Retinal pigment epithelial cell (primary cell): ENCODE measurements around the gene PRKG1.
"Not testable (repeated sequence)": the region's sequence is repeated elsewhere in the genome, so short reads cannot be mapped to it uniquely, and the experiment has no call there.

Experiments
- DNase-seq: peaks from one replicate; pipeline ENCODE4 v3.0.0-alpha.2; 2010; ENCODE audit warnings: low read depth
- H3K4me3 ChIP-seq: 2 replicates; pipeline ENCODE4 v1.5.1; 2011; ENCODE audit warnings: mild to moderate bottlenecking, low read length, control low read depth, moderate library complexity
- TF ChIP-seq, protein P1 (sequence below): conservative IDR thresholded peaks from 2 replicates; pipeline ENCODE4 v1.5.1; 2011; ENCODE audit warnings: low read depth, low read length, control low read depth, inconsistent platforms

Gene PRKG1

DNA sequence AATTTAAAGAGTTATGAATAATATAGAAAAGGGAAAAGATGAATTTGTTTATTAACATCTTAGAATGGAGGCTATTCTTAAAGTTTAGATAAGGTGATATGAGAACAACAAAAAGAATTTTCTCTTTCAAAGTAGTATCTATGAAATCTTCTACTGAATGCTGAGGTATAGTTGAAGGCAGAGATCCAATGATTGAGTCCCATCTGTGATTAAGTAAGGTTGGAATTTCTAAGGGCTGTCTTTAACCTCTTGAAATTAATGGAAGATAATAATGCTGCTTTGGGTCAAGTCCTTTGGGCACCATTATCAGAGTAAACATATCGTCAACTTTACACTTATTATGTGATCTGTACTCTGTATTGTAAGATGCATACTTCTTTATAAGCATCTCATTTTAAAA, 307.9 kb downstream of the PRKG1 start:
- TF ChIP-seq, protein P1, sequence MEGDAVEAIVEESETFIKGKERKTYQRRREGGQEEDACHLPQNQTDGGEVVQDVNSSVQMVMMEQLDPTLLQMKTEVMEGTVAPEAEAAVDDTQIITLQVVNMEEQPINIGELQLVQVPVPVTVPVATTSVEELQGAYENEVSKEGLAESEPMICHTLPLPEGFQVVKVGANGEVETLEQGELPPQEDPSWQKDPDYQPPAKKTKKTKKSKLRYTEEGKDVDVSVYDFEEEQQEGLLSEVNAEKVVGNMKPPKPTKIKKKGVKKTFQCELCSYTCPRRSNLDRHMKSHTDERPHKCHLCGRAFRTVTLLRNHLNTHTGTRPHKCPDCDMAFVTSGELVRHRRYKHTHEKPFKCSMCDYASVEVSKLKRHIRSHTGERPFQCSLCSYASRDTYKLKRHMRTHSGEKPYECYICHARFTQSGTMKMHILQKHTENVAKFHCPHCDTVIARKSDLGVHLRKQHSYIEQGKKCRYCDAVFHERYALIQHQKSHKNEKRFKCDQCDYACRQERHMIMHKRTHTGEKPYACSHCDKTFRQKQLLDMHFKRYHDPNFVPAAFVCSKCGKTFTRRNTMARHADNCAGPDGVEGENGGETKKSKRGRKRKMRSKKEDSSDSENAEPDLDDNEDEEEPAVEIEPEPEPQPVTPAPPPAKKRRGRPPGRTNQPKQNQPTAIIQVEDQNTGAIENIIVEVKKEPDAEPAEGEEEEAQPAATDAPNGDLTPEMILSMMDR, result no peak
- H3K4me3 ChIP-seq, result no peak overlapping the region
- DNase-seq, result no peak

DNA sequence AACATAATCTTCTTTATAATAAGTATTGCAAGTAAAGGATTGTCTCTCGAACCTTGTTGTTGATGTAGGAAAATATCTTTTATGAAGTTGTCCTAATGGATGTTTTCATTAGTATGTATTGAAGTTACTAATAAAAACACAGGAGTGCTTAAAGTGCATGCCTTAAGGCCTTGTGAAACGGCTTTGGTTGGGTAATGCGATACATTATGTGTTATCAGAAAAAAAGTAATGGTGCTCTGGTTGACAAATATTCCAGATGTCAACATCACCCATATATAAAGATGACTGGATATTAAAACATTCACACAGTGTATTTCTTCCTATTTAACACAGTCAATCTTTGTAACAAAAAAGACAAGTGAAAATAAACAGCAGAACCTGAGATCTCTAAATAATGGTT, 310.7 kb downstream of the PRKG1 start:
- TF ChIP-seq, protein P1, result no peak
- DNase-seq, result no peak
- H3K4me3 ChIP-seq, result no peak overlapping the region

DNA sequence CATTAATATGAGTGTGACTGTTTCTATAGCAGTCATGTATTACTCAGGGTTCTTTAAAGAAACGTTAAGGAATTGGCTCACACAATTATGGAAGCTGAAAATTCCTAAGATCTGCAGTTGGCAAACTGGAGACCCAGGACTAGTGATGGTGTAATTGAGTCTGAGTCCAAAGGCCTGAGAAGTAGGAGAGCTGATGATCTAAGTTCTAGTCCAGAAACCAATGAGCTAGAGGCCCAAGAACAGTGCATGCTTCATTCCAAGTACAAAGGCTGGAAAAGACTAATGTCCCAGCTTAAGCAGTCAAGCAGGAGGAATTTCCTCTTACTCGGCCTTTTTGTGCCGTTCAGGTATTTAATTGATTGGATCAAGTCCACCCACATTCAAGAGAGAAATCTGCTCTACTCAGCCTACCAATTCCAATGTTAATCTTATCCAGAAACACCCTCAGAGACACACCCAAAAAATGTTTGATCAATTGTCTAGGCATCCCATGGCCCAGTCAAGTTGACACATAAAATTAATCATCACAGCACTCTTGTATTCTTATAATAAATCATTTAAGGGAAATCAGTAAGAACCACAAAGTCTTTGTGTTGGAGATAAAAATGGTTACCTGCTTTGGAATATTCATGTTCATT, 312.1 kb downstream of the PRKG1 start:
- TF ChIP-seq, protein P1, result no peak
- no peak overlapping the region for H3K4me3 ChIP-seq
- no peak for DNase-seq

DNA sequence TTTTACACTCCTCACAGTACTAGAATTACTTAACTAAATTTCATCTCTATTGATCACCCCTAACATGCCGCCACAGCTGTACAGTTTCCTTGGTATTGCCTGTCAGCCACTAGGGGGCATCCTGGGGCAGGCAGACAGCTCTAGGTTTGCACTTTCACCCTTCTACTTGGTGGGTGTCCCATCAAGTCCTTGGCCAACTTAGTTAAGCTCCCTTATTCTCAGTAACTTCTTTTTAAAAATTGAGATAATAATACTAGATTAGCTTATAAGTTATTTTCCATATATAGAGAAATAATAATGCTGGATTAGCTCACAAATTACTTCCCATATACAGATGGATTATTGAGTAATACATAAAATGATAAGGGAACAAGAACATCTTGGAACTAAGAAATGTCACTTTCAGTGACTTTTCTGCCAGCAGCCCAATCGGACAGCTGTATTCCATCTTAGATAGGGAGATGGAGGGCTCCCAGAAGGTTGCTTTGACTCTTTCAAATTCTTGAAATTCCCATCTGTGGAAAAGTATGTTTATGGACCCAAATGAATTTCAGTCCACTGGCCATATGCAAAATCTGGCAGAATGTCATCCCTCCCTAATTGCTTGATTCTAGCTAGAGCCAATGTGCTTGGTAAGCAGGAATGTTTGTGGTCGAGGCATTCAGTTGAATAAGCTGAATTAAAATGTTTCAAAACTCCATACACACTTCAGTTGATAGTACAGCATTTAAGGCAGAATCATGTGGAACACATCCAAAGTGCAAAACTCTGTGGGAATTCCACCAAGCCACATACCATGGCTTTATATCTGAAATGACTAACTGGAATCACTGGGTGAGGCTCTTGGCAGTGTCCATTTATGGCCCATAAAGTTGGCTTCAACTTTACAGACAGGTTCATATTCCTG, 315.4 kb downstream of the PRKG1 start:
- H3K4me3 ChIP-seq, result no peak overlapping the region
- DNase-seq, result peak; percentile 97
- TF ChIP-seq, protein P1, result peak; percentile 66

DNA sequence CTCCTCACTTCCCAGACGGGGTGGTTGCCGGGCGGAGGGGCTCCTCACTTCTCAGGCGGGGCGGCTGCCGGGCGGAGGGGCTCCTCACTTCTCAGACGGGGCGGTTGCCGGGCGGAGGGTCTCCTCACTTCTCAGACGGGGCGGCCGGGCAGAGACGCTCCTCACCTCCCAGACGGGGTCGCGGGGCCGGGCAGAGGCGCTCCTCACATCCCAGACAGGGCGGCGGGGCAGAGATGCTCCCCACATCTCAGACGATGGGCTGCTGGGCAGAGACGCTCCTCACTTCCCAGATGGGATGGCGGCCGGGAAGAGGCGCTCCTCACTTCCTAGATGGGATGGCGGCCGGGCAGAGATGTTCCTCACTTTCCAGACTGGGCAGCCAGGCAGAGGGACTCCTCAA, 318.7 kb downstream of the PRKG1 start:
- not testable (repeated sequence) for DNase-seq

DNA sequence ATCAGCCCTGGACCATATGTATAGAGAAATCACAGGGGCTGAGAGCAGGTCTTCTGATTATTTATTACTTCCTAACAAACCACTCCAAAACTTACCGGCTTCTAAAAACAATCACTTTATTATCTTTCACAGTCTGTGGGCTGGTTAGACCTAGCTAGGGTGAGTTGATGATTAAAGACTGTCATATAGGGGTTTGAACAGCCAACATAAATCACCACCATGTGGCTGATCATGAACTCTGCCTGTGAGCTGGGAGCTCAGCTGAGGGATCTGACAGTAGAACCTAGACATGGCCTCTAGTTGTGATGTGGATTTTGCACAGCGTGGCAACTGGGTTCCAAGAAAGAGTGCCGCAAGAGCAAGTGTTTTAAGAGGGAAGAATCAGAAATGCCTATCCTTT, 319.8 kb downstream of the PRKG1 start:
- TF ChIP-seq, protein P1, result no peak
- no peak overlapping the region for H3K4me3 ChIP-seq
- no peak for DNase-seq

More for the DNA sequence above, 318.7 kb downstream of the PRKG1 start:
- H3K4me3 ChIP-seq, result not testable (repeated sequence)

DNA sequence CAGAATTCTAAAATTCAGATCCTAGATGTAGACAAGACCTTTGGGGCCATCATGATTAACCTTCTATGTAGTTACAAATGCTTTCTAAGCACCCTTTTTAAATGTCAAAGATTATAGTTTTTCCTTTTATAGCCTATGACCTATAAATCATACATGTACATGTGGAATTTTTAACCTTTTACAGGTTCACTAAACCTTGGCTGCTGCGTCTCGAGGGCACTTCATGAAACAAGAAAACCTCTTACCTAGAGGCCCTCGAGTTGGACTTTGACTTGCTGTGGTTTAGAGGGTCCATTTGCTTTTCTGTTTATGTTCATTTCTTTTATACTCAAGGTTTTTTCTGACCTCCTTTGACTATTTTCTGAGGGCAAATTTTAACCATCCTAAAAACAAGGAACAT, 323.0 kb downstream of the PRKG1 start:
- TF ChIP-seq, protein P1, result no peak
- DNase-seq, result no peak
- H3K4me3 ChIP-seq, result no peak overlapping the region
